Lung (tissue), 12 donors: ENCODE data around the gene GARNL3. TPM values are rescaled to one million over a fixed set of nuclear protein-coding genes. Genes with fewer than 3 reads are reported as not detected.

Source experiments
- ATAC-seq: fragments of 200-7000 bp; cut with Tn5 transposase; one replicate; pipeline ENCODE4 v1.9.1; 2020; ENCODE audit warnings: moderate number of reproducible peaks; ENCODE audit not compliant: insufficient read depth, low FRiP score
- DNase-seq, 3 donors: peaks; one replicate each; pipeline ENCODE4 v3.0.0-alpha.2; 2013 to 2017
- H3K27ac ChIP-seq, 2 donors: one replicate each; pipeline ENCODE4 v1.5.1; 2013; ENCODE audit warnings: mild to moderate bottlenecking in 2 of 2, moderate library complexity in 2 of 2, control low read depth in 1 of 2, inconsistent platforms in 1 of 2, low read depth in 1 of 2, low read length in 1 of 2
- H3K27me3 ChIP-seq, 3 donors: one replicate each; pipeline ENCODE4 v1.5.1; 2013; ENCODE audit warnings: low read length in 2 of 3; ENCODE audit not compliant: control insufficient read depth in 3 of 3, insufficient read depth in 3 of 3
- H3K36me3 ChIP-seq, 4 donors: one replicate each; pipeline ENCODE4 v1.5.1; 2013; ENCODE audit warnings: low read length in 4 of 4, mild to moderate bottlenecking in 1 of 4, moderate library complexity in 1 of 4; ENCODE audit not compliant: control insufficient read depth in 4 of 4, insufficient read depth in 4 of 4
- H3K4me1 ChIP-seq, 5 donors: one replicate each; pipeline ENCODE4 v1.5.1; 2013; ENCODE audit warnings: low read length in 5 of 5, mild to moderate bottlenecking in 2 of 5, moderate library complexity in 1 of 5; ENCODE audit not compliant: control insufficient read depth in 5 of 5, insufficient read depth in 5 of 5
- H3K4me3 ChIP-seq: one replicate; pipeline ENCODE4 v1.5.1; 2013; ENCODE audit warnings: mild to moderate bottlenecking, control low read depth, moderate library complexity
- H3K9ac ChIP-seq, 2 donors: one replicate each; pipeline ENCODE4 v1.5.1; 2013; ENCODE audit warnings: low read length in 2 of 2, control low read depth in 1 of 2; ENCODE audit not compliant: insufficient read depth in 1 of 2
- H3K9me3 ChIP-seq, 4 donors: one replicate each; pipeline ENCODE4 v1.5.1; 2013; ENCODE audit warnings: low read length in 3 of 4, mild to moderate bottlenecking in 1 of 4, moderate library complexity in 1 of 4; ENCODE audit not compliant: control insufficient read depth in 4 of 4, insufficient read depth in 3 of 4
- CTCF ChIP-seq: IDR thresholded peaks from 2 replicates; pipeline ENCODE4 v1.5.1; 2012; ENCODE audit warnings: mild to moderate bottlenecking; ENCODE audit errors: control extremely low read depth, extremely low read depth
- WGBS, 2 donors: extraction: QIAGEN DNeasy Blood & Tissue Kit; methylation state at CpG; one replicate each; pipeline ENCODE4 v1.1.7; 2013; 5-methylcytosine and 5-hydroxymethylcytosine counted together
- polyA plus RNA-seq, 2 donors: library from polyadenylated mRNA; stranded (reverse); fragments of 200-250 nt; gene quantifications; one replicate each; pipeline ENCODE4 v1.2.1, GENCODE V29; 2013
- total RNA-seq, 2 donors: library from RNA; depleted of rRNA in 1 of 2; stranded (reverse); fragments of >200 nt in 1 of 2; gene quantifications; one replicate each; pipeline ENCODE4 v1.2.1, GENCODE V29; 2014 to 2021
- donor health status: control.
- donor health status: control.
- donor health status: Bipolar disorder and iron deficiency.
- donor health status: healthy.
- donor health status: DM: yes; HTN: yes; CAD: no.

GARNL3 gene
- total and polyA plus RNA-seq, 4 donors = 1.5 to 31.1 (median 4.4) TPM

DNA sequence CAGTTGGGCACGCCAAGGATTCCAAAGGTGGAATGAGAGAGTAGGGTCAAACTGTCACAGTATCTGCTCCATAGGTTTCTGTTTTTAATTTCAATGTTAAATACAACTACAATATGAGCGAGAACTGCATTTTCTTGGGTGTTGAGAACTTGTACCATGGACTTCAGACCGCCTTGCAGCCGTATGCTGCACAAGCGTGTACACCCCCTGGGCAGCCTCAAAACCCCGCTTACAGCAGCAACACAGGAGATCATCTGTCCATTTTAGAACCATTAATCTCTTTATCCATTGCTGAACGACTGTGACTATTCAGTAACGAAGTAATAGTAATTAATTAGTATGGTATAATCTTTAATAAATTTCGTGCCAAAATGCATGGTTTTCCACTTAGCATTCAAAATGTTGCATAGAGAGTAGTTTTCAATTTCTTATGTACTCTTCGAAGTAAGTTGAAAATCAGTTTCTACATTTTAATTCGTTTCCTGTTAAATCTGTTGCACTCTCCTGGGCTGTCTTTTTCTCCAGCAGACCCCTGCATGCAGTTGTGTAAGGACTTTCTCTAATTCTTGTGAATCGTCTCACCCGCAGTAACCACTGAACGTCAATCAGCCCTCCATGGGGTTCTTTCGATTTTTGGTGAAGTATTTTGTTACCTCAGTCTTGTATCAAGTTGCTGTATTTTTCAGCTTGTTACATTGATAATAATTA, 42.0 kb upstream of the GARNL3 start:
- H3K4me1 ChIP-seq = peaks cover 0 to 8% (median 0%) of the 10 kb centered on the region in 5 donors
- no peaks in the 10 kb centered on the region for H3K27me3 ChIP-seq
- no peaks in the 10 kb centered on the region for H3K9me3 ChIP-seq
- H3K36me3 ChIP-seq = peaks cover 0 to 2% (median 0%) of the 10 kb centered on the region in 4 donors
- no peak overlapping the region for H3K4me3 ChIP-seq
- DNase-seq (no peak), ATAC-seq (no peak)
- no peak overlapping the region for H3K9ac ChIP-seq
- TF ChIP-seq CTCF = no peak
- no peak overlapping the region for H3K27ac ChIP-seq
- WGBS, 2 donors = 92% methylated on average over 15 of the region's 15 CpGs

- Histone ChIP-seq H3K36me3 (peaks cover 0 to 2% (median 0%) of the 10 kb centered on the region in 4 donors), H3K27ac (no peak overlapping the region), H3K4me3 (no peak overlapping the region), H3K9ac (no peak overlapping the region), H3K9me3 (no peaks in the 10 kb centered on the region), H3K4me1 (peaks cover 0 to 8% (median 0%) of the 10 kb centered on the region in 5 donors), H3K27me3 (no peaks in the 10 kb centered on the region)
- DNase-seq (no peak), ATAC-seq (no peak)
- 66 to 74% methylated on average over 4 of the region's 4 CpGs for WGBS, 2 donors
- no peak for TF ChIP-seq CTCF
Observed at GRCh38 chr9:127223266-127223665, 41.3 kb upstream of the GARNL3 start.

- Histone ChIP-seq H3K4me3 (no peak overlapping the region), H3K9me3 (no peaks in the 10 kb centered on the region), H3K27ac (no peak overlapping the region), H3K4me1 (peaks cover 0 to 8% (median 0%) of the 10 kb centered on the region in 5 donors), H3K27me3 (no peaks in the 10 kb centered on the region), H3K9ac (no peak overlapping the region), H3K36me3 (peaks cover 0 to 2% (median 0%) of the 10 kb centered on the region in 4 donors)
- no peak for TF ChIP-seq CTCF
- no peak for DNase-seq
- no peak for ATAC-seq
- WGBS, 2 donors = 35 to 37% methylated on average over 8 of the region's 8 CpGs
Observed at GRCh38 chr9:127223810-127224177, 40.8 kb upstream of the GARNL3 start.
